ENCODE data around the gene USP51.
"Not testable (repeated sequence)": the region's sequence is repeated elsewhere in the genome, so short reads cannot be mapped to it uniquely, and the experiment has no call there.

Gene USP51

GRCh38 chrX:55464050-55464449 is 25.6 kb downstream of the USP51 start:
- DNase-seq = not testable (repeated sequence)

- not testable (repeated sequence) for DNase-seq
Observed at GRCh38 chrX:55459926-55460325, 29.7 kb downstream of the USP51 start.

GRCh38 chrX:55459426-55459825 is 30.2 kb downstream of the USP51 start:
- DNase-seq = not testable (repeated sequence)

GRCh38 chrX:55455708-55456107 is 33.9 kb downstream of the USP51 start:
- not testable (repeated sequence) for DNase-seq

GRCh38 chrX:55452833-55453124 is 36.9 kb downstream of the USP51 start:
- peak; percentile 3 for DNase-seq

- peak; percentile 81 for DNase-seq
Observed at GRCh38 chrX:55451990-55452832, 37.4 kb downstream of the USP51 start, which contains the start of gene MAGEH1. MAGEH1 (plus strand) TSS chrX:55452127; CDS start chrX:55452375, 248 bp downstream.

GRCh38 chrX:55451626-55451989 is 38.0 kb downstream of the USP51 start:
- DNase-seq = no peak

- no peak for DNase-seq
Observed at GRCh38 chrX:55451141-55451540, 38.5 kb downstream of the USP51 start.

- no peak for DNase-seq
Observed at GRCh38 chrX:55450259-55450658, 39.4 kb downstream of the USP51 start.

GRCh38 chrX:55443468-55443867 is 46.2 kb downstream of the USP51 start:
- DNase-seq = not testable (repeated sequence)

All from activated naive CD4-positive, alpha-beta T cell treated with Interleukin-2 at 50 U/mL for 16 hours (primary cell).